Endometrial microvascular endothelial cells (primary cell): ENCODE results near the gene ITSN2. TPM values are rescaled to one million over a fixed set of nuclear protein-coding genes. Genes with fewer than 3 reads are reported as not detected.

Source experiments
- in situ Hi-C: cut with HindIII; loops from 2 replicates; pipeline ENCODE4 v1.10.0; 2017; ENCODE audit warnings: low sequenced_read_pairs, low pct_unique_long_range_greater_than_20kb; ENCODE audit errors: inconsistent ontology term
- total RNA-seq: library from RNA; depleted of rRNA; stranded (reverse); fragments of >200 nt; gene quantifications from one replicate; pipeline ENCODE4 v1.2.3, GENCODE V29; 2015; ENCODE audit errors: inconsistent ontology term

Gene ITSN2
- total RNA-seq, 1 donor from 2014 or later, result 29.9 TPM

GRCh38 chr2:24163601-24164000, 196.7 kb downstream of the ITSN2 start:
- in situ Hi-C loops, result no loop called here

- in situ Hi-C loops, result no loop called here
These were observed 197.2 kb downstream of the ITSN2 start for GRCh38 chr2:24163186-24163585.

- in situ Hi-C loops, result no loop called here
These were observed 197.8 kb downstream of the ITSN2 start for GRCh38 chr2:24162494-24162893.

- in situ Hi-C loops, result no loop called here
These were observed 199.6 kb downstream of the ITSN2 start for GRCh38 chr2:24160761-24161160.

- in situ Hi-C loops, result no loop called here
These were observed 200.6 kb downstream of the ITSN2 start for GRCh38 chr2:24159708-24160107.

GRCh38 chr2:24158131-24158530, 202.2 kb downstream of the ITSN2 start:
- in situ Hi-C loops, result no loop called here

- in situ Hi-C loops, result no loop called here
These were observed 206.9 kb downstream of the ITSN2 start for GRCh38 chr2:24153478-24153877.

Other genes with a start within 250 kb of the ITSN2 start
- 1.5 TPM for gene PFN4, start 237.2 kb downstream of the ITSN2 start, total RNA-seq
- 10.8 TPM for gene FAM228B, start 237.1 kb downstream of the ITSN2 start, total RNA-seq
- not detected for gene FAM228A, start 185.5 kb downstream of the ITSN2 start, total RNA-seq
- 5.3 TPM for gene NCOA1, start 130.7 kb upstream of the ITSN2 start, total RNA-seq